NT2/D1 (cell line): ENCODE data around the gene TTYH3.

Experiments used
- SUZ12 ChIP-seq: IDR thresholded peaks from 2 replicates; pipeline ENCODE4 v1.6.1; 2011; ENCODE audit not compliant: insufficient read length, insufficient read depth; ENCODE audit errors: extremely low read depth
- YY1 ChIP-seq: IDR thresholded peaks from 2 replicates; pipeline ENCODE4 v1.6.1; 2011; ENCODE audit not compliant: insufficient read length, insufficient read depth

- no peak for TF ChIP-seq YY1
- no peak for TF ChIP-seq SUZ12
These were observed 1.9 kb downstream of the TTYH3 start for GRCh38 chr7:2633538-2634266.
